NT2/D1 (cell line): Measurements from ENCODE around the gene HDAC7.

Experiments
- YY1 ChIP-seq: IDR thresholded peaks from 2 replicates; pipeline ENCODE4 v1.6.1; 2011; ENCODE audit not compliant: insufficient read length, insufficient read depth
- ZNF274 ChIP-seq: IDR thresholded peaks from 2 replicates; pipeline ENCODE4 v1.6.1; 2011; ENCODE audit warnings: mild to moderate bottlenecking, low read depth, low read length

GRCh38 chr12:47776471-47777143 lies 43.1 kb downstream of the HDAC7 start:
- TF ChIP-seq YY1 (no peak), ZNF274 (no peak)
